ENCODE results near the gene JMJD8. TPM values are rescaled to one million over a fixed set of nuclear protein-coding genes. Genes with fewer than 3 reads are reported as not detected.

Gene JMJD8
- total and polyA plus RNA-seq, 9 of the 15 experiments (the other 6 are each of a cell fraction or from before 2014, with no cell fraction given): 1.2 to 50.6 (median 29.3) TPM

GRCh38 chr16:674214-674881, 9.8 kb downstream of the JMJD8 start (continued):
- no peak for TF ChIP-seq CHAMP1 (IDR thresholded peaks at IDR 0.05)
- TF ChIP-seq ZC3H8 (IDR thresholded peaks at IDR 0.05): no peak
- no peak for TF ChIP-seq SMARCC2 (IDR thresholded peaks at IDR 0.05; ENCODE audit: low read depth)
- TF ChIP-seq MAFK (IDR thresholded peaks at IDR 0.05; ENCODE audit: low read length): no peak
- no peak for TF ChIP-seq ZNF133 (CRISPR knock-in tag; IDR thresholded peaks at IDR 0.05)
- TF ChIP-seq USF2 (CRISPR knock-in tag; IDR thresholded peaks at IDR 0.05): no peak
- no peak for TF ChIP-seq MIER1 (IDR thresholded peaks at IDR 0.05; ENCODE audit: low read depth)
- TF ChIP-seq CBFA2T3 (IDR thresholded peaks at IDR 0.05): no peak
- no peak for TF ChIP-seq SP1 (CRISPR knock-in tag; IDR thresholded peaks at IDR 0.05)
- TF ChIP-seq FOXA3 (CRISPR knock-in tag; conservative IDR thresholded peaks at IDR 0.05 in 1 of 2, IDR thresholded peaks at IDR 0.05 in 1 of 2): no peak
- TF ChIP-seq SRSF7 (optimal IDR thresholded peaks at IDR 0.05; ENCODE audit: low read depth, low read length): no peak
- no peak for TF ChIP-seq HCFC1 (IDR thresholded peaks at IDR 0.05; ENCODE audit: low read depth, low read length)
- TF ChIP-seq SRSF1 (IDR thresholded peaks at IDR 0.05; ENCODE audit: low read depth, low read length): no peak
- TF ChIP-seq HEY1 (CRISPR knock-in tag; IDR thresholded peaks at IDR 0.05; ENCODE audit: borderline replicate concordance): no peak
- TF ChIP-seq GATA2 (CRISPR knock-in tag; IDR thresholded peaks at IDR 0.05): no peak
- no peak for TF ChIP-seq HDAC6 (IDR thresholded peaks at IDR 0.05; ENCODE audit: low read depth, low read length)
- TF ChIP-seq BCLAF1 (IDR thresholded peaks at IDR 0.05; ENCODE audit: borderline replicate concordance in 1 of 2, control insufficient read depth in 1 of 2, low read depth in 2 of 2, low read length in 1 of 2): no peak
- TF ChIP-seq ARNT (IDR thresholded peaks at IDR 0.05): no peak
- TF ChIP-seq NEUROD1 (IDR thresholded peaks at IDR 0.05; ENCODE audit: borderline replicate concordance, low read depth, low read length, partially characterized antibody): no peak
- no peak for TF ChIP-seq ZNF668 (CRISPR knock-in tag; IDR thresholded peaks at IDR 0.05)
- peak; percentile 32; the same call in 1 of the 2 replicates for TF ChIP-seq HNRNPL (IDR thresholded peaks at IDR 0.05; ENCODE audit: low read depth, low read length)
- 0 out of 2 replicates have a peak, but pooled peaks have one; percentile 48 for TF ChIP-seq ZC3H4 (CRISPR knock-in tag; IDR thresholded peaks at IDR 0.05; ENCODE audit: borderline replicate concordance)
- TF ChIP-seq XRCC5 (IDR thresholded peaks at IDR 0.05; ENCODE audit: low read depth, low read length): no peak
- TF ChIP-seq CBX3 (IDR thresholded peaks at IDR 0.05; ENCODE audit: borderline replicate concordance in 1 of 2, low read length in 2 of 2): no peak

Data from K562 (cell line).